Tibial artery (tissue), 4 donors: ENCODE data around the gene FAM50B.
A peak's percentile ranks its signal among the peaks of the same experiment; 100 is the strongest.

Experiments used
- DNase-seq, 2 donors: peaks; one replicate each; pipeline ENCODE4 v3.0.0-alpha.2; 2019
- H3K27ac ChIP-seq, 2 donors: fragments of 200-600 bp; sonication (generic) in 1 of 2; 1 replicate in 1 of 2; 2 replicates in 1 of 2; pipeline ENCODE4 v1.5.1; 2018 to 2019; ENCODE audit warnings: mild to moderate bottlenecking in 1 of 2
- H3K27me3 ChIP-seq, 2 donors: fragments of 200-600 bp; sonication (generic) in 1 of 2; one replicate each; pipeline versions ENCODE4 v1.5.1 to v1.6.0; 2016 to 2019
- H3K36me3 ChIP-seq, 3 donors: fragments of 200-600 bp; sonication (generic) in 2 of 3; one replicate each; pipeline ENCODE4 v1.5.1; 2016 to 2019; ENCODE audit warnings: mild to moderate bottlenecking in 2 of 3
- H3K4me1 ChIP-seq, 4 donors: fragments of 200-600 bp; sonication (generic) in 2 of 4; 1 replicate in 3 of 4; 2 replicates in 1 of 4; pipeline ENCODE4 v1.5.1; 2016 to 2019
- H3K4me3 ChIP-seq, 2 donors: fragments of 200-600 bp; sonication (generic) in 1 of 2; 1 replicate in 1 of 2; 2 replicates in 1 of 2; pipeline ENCODE4 v1.5.1; 2018 to 2019; ENCODE audit warnings: mild to moderate bottlenecking in 2 of 2
- H3K9me3 ChIP-seq, 3 donors: fragments of 200-600 bp; sonication (generic) in 1 of 3; one replicate each; pipeline ENCODE4 v1.5.1; 2016 to 2019
- intact Hi-C: fragments of 100-400 bp; cut with DNase I; formaldehyde crosslinking; loops from one replicate; pipeline ENCODE4 v1.15.0; 2023; ENCODE audit warnings: low total_unique reads
- TF ChIP-seq, protein P1 (sequence below), 2 experiments: fragments of 200-600 bp in 1 of 2; fragments of 450-650 bp in 1 of 2; IDR thresholded peaks; one replicate each; pipeline ENCODE4 v1.5.1; 2017 to 2019; ENCODE audit warnings: antibody characterized with exemption in 2 of 2, mild to moderate bottlenecking in 1 of 2, moderate library complexity in 1 of 2

The FAM50B gene

DNA sequence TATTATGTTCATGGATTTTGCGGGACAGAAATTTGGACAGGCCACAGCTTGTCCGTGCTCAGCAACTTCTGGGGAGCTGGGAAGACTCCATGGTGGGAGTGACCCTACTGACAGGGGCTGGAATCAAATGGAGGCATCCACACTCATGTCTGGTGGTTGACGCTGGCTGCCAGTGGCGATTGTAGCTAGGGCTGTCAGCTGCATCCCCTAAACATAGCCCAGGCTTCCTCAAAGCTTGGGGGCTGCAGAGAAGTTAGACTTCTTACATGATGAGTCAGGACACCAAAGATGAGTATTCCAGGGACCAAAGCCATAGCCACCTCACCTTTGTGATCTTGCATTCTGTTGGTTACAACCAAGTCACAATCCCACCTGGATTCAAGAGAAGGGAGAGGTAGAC lies 18.4 kb upstream of the FAM50B start:
- H3K9me3 ChIP-seq, result no peaks in the 10 kb centered on the region
- peaks cover 0 to 31% (median 20%) of the 10 kb centered on the region in 4 donors for H3K4me1 ChIP-seq
- TF ChIP-seq, protein P1, sequence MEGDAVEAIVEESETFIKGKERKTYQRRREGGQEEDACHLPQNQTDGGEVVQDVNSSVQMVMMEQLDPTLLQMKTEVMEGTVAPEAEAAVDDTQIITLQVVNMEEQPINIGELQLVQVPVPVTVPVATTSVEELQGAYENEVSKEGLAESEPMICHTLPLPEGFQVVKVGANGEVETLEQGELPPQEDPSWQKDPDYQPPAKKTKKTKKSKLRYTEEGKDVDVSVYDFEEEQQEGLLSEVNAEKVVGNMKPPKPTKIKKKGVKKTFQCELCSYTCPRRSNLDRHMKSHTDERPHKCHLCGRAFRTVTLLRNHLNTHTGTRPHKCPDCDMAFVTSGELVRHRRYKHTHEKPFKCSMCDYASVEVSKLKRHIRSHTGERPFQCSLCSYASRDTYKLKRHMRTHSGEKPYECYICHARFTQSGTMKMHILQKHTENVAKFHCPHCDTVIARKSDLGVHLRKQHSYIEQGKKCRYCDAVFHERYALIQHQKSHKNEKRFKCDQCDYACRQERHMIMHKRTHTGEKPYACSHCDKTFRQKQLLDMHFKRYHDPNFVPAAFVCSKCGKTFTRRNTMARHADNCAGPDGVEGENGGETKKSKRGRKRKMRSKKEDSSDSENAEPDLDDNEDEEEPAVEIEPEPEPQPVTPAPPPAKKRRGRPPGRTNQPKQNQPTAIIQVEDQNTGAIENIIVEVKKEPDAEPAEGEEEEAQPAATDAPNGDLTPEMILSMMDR (IDR thresholded peaks at IDR 0.05), result no peak
- H3K27me3 ChIP-seq, result no peaks in the 10 kb centered on the region
- H3K4me3 ChIP-seq, result no peak overlapping the region
- no peak overlapping the region for H3K27ac ChIP-seq
- no peak for DNase-seq
- H3K36me3 ChIP-seq, result no peaks in the 10 kb centered on the region
- intact Hi-C loops, result no loop called here

DNA sequence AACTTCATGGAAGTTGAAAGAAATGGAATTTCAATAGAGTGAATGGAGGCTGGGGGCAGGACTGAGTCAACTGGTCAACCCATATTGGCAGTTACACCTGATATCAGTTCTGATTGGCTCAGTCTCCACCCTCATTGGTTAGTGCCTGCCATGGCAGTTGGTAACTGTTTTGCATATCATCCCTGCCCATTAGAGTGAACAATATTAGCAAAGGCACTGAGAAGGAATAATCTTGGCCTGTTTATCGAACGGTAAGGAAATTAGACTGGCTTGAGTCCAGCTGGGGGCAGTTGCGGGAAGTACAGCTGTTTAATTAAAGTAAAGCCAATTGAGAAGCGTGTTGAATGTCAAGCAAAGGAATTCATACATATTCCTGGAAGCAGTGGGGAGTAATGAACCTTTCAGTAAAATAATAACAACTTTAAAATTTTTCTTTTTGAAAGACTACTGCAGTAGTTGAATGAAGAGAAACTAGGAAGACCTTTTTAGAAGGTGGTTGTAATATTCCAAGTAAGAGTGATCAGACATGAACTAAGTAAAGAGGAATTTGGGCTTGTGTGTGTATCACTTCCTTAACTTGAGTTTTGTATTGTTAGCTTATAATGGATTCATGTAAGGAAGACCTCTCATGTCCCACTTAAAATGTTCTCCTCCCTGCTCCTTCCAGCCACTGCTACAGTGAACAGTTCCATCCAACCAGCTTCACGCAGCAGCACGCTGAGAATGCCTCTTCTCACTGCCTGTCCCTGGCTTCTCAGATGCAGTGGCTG lies 17.2 kb upstream of the FAM50B start:
- Histone ChIP-seq H3K36me3 (no peaks in the 10 kb centered on the region), H3K4me3 (no peak overlapping the region), H3K4me1 (peaks cover 0 to 23% (median 12%) of the 10 kb centered on the region in 4 donors), H3K9me3 (no peaks in the 10 kb centered on the region), H3K27me3 (no peaks in the 10 kb centered on the region), H3K27ac (peak overlapping the region in 1 of 2 donors; percentile 8)
- TF ChIP-seq, protein P1 (IDR thresholded peaks at IDR 0.05), result no peak
- intact Hi-C loops, result no loop called here
- DNase-seq, result no peak

DNA sequence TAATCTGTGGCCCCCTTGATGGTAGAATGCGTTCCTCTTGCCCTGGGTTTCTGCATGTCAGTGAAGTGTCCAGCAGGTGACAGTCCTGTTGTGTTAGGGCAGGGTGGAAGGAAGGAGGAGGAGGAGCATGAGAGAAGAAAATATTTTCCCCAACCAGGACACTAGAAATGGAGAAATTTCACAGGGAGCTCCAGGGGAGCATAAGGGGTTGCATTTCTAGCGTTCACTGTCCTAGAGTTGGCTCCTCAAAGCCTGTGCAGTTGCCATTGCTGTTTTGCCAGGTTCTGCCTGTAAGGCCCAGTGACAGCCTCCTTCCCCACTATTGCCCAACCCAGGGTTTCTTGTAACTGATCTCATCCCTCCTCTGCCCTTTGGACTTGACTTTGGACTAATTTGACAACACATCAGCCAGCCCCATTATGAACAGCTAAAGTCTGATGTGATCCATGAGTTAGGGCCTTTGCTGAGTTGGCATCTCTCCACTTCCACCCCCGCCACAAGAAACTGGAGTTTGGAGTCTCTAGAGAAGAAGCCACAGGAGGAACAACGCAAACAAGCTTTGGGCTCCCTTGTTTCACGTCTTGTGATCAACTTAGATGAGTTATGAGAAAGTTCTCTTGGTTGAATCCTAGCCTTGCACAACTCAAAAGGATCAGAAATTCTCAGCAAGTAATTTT lies 14.0 kb upstream of the FAM50B start:
- Histone ChIP-seq H3K27ac (peak overlapping the region in 1 of 2 donors; percentile 34), H3K4me1 (peaks cover 0 to 27% (median 4%) of the 10 kb centered on the region in 4 donors), H3K36me3 (no peaks in the 10 kb centered on the region), H3K9me3 (no peaks in the 10 kb centered on the region), H3K27me3 (no peaks in the 10 kb centered on the region), H3K4me3 (no peak overlapping the region)
- intact Hi-C loops, result no loop called here
- DNase-seq, result peak; percentile 85 to 86
- TF ChIP-seq, protein P1 (IDR thresholded peaks at IDR 0.05), result no peak

DNA sequence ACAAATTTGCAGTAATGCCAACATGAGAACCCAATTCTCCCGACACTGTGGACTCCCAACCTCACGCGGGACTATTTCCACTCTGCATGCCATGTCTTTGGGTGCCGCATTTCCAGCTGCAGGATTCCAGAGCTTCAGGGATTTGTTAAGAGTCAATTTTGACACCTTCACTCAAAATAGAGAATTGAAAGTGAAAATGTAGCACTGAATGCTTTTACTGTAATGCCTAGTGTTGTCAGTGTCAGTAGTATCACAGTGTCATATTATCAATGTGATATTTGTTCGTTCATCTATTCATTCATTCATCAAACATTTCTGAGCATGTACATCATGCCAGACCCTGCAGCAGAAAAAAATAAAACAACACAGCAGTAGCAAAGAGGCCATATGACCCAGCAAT lies 13.4 kb upstream of the FAM50B start:
- intact Hi-C loops, result no loop called here

DNA sequence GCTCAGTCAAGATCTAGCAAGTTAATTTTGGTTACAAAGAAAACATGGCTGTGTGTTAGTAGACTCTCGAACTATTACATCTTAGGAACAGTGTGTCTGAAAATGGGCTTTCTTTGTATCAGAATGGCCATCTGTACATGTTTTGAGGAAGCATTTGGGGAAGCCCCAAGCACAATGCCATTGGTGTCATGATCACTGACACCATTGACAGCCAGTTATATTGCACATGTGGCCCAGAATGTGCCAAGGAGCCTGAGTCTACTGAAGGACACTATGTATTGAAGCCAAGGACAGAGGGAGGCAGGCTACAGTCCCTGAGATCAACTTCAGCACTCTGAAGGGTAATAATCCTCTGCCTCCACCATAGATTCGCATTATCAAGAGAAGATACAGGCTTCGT lies 12.6 kb upstream of the FAM50B start:
- intact Hi-C loops, result no loop called here
- Histone ChIP-seq H3K4me3 (no peak overlapping the region), H3K27ac (no peak overlapping the region), H3K9me3 (no peaks in the 10 kb centered on the region), H3K36me3 (no peaks in the 10 kb centered on the region), H3K27me3 (no peaks in the 10 kb centered on the region), H3K4me1 (peaks cover 7 to 41% (median 11%) of the 10 kb centered on the region in 4 donors)
- TF ChIP-seq, protein P1 (IDR thresholded peaks at IDR 0.05), result no peak
- DNase-seq, result no peak

More for the DNA sequence above, 13.4 kb upstream of the FAM50B start:
- TF ChIP-seq, protein P1 (IDR thresholded peaks at IDR 0.05), result no peak
- peaks cover 0 to 33% (median 4%) of the 10 kb centered on the region in 4 donors for H3K4me1 ChIP-seq
- H3K27ac ChIP-seq, result peak overlapping the region in 1 of 2 donors; percentile 34
- H3K27me3 ChIP-seq, result no peaks in the 10 kb centered on the region
- H3K9me3 ChIP-seq, result no peaks in the 10 kb centered on the region
- no peak overlapping the region for H3K4me3 ChIP-seq
- no peaks in the 10 kb centered on the region for H3K36me3 ChIP-seq
- DNase-seq, result no peak
